Ascending aorta (tissue), 2 donors: ENCODE results near the gene HSPA12A. TPM values are rescaled to one million over a fixed set of nuclear protein-coding genes. Genes with fewer than 3 reads are reported as not detected.

Experiments
- DNase-seq, 2 donors: peaks; one replicate each; pipeline ENCODE4 v3.0.0-alpha.2; 2019; ENCODE audit warnings: low spot score in 2 of 2
- H3K27ac ChIP-seq, 2 donors: fragments of 200-600 bp; sonication (generic); one replicate each; pipeline ENCODE4 v1.5.1; 2016 to 2017; ENCODE audit warnings: mild to moderate bottlenecking in 1 of 2
- H3K27me3 ChIP-seq: fragments of 200-600 bp; sonication (generic); one replicate; pipeline ENCODE4 v1.5.1; 2017
- H3K36me3 ChIP-seq, 2 donors: fragments of 200-600 bp; sonication (generic); one replicate each; pipeline ENCODE4 v1.5.1; 2016
- H3K4me1 ChIP-seq, 2 donors: fragments of 200-600 bp; sonication (generic); one replicate each; pipeline ENCODE4 v1.5.1; 2016 to 2017; ENCODE audit warnings: mild to moderate bottlenecking in 1 of 2
- H3K4me3 ChIP-seq, 2 donors: fragments of 200-600 bp; sonication (generic); one replicate each; pipeline ENCODE4 v1.5.1; 2016 to 2017; ENCODE audit warnings: mild to moderate bottlenecking in 1 of 2
- H3K9me3 ChIP-seq, 2 donors: fragments of 200-600 bp; sonication (generic); one replicate each; pipeline ENCODE4 v1.5.1; 2016
- intact Hi-C: fragments of 100-400 bp; cut with DNase I; formaldehyde crosslinking; loops from one replicate; pipeline ENCODE4 v1.15.1; 2023
- total RNA-seq: library from RNA; depleted of rRNA; stranded (reverse); fragments of >200 nt; gene quantifications from one replicate; pipeline ENCODE4 v1.1.0, GENCODE V29; 2016
- TF ChIP-seq, protein P1 (sequence below), 3 experiments: fragments of 200-600 bp in 2 of 3; fragments of 450-650 bp in 1 of 3; sonication (generic) in 2 of 3; IDR thresholded peaks; one replicate each; pipeline ENCODE4 v1.5.1; 2016 to 2019; ENCODE audit warnings: antibody characterized with exemption in 3 of 3, mild to moderate bottlenecking in 1 of 3, moderate library complexity in 1 of 3

Gene HSPA12A
- total RNA-seq, 1 donor from 2014 or later: 5.5 TPM

GRCh38 chr10:116772909-116773705, 30.7 kb upstream of the HSPA12A start:
- Histone ChIP-seq H3K9me3 (no peaks in the 10 kb centered on the region), H3K27ac (no peak overlapping the region), H3K4me1 (no peaks in the 10 kb centered on the region), H3K27me3 (no peaks in the 10 kb centered on the region), H3K36me3 (no peaks in the 10 kb centered on the region), H3K4me3 (no peak overlapping the region)
- no peak for DNase-seq
- intact Hi-C loops: no loop called here
- TF ChIP-seq, protein P1, sequence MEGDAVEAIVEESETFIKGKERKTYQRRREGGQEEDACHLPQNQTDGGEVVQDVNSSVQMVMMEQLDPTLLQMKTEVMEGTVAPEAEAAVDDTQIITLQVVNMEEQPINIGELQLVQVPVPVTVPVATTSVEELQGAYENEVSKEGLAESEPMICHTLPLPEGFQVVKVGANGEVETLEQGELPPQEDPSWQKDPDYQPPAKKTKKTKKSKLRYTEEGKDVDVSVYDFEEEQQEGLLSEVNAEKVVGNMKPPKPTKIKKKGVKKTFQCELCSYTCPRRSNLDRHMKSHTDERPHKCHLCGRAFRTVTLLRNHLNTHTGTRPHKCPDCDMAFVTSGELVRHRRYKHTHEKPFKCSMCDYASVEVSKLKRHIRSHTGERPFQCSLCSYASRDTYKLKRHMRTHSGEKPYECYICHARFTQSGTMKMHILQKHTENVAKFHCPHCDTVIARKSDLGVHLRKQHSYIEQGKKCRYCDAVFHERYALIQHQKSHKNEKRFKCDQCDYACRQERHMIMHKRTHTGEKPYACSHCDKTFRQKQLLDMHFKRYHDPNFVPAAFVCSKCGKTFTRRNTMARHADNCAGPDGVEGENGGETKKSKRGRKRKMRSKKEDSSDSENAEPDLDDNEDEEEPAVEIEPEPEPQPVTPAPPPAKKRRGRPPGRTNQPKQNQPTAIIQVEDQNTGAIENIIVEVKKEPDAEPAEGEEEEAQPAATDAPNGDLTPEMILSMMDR (IDR thresholded peaks at IDR 0.05): no peak

- DNase-seq: no peak
- H3K36me3 ChIP-seq: no peaks in the 10 kb centered on the region
- H3K27me3 ChIP-seq: no peaks in the 10 kb centered on the region
- no peak overlapping the region for H3K27ac ChIP-seq
- no peak overlapping the region for H3K4me3 ChIP-seq
- TF ChIP-seq, protein P1 (IDR thresholded peaks at IDR 0.05): no peak
- H3K9me3 ChIP-seq: no peaks in the 10 kb centered on the region
- no peaks in the 10 kb centered on the region for H3K4me1 ChIP-seq
- intact Hi-C loops: no loop called here
Observed at GRCh38 chr10:116771959-116772585, 29.7 kb upstream of the HSPA12A start.

- intact Hi-C loops: no loop called here
- DNase-seq: peak in 1 of 2 donors; percentile 71
- no peaks in the 10 kb centered on the region for H3K4me1 ChIP-seq
- TF ChIP-seq, protein P1 (IDR thresholded peaks at IDR 0.05): no peak
- H3K9me3 ChIP-seq: no peaks in the 10 kb centered on the region
- no peak overlapping the region for H3K4me3 ChIP-seq
- H3K27ac ChIP-seq: peak overlapping the region in 1 of 2 donors; percentile 49
- no peaks in the 10 kb centered on the region for H3K27me3 ChIP-seq
- H3K36me3 ChIP-seq: no peaks in the 10 kb centered on the region
Observed at GRCh38 chr10:116771101-116771958, 29.0 kb upstream of the HSPA12A start.

DNA sequence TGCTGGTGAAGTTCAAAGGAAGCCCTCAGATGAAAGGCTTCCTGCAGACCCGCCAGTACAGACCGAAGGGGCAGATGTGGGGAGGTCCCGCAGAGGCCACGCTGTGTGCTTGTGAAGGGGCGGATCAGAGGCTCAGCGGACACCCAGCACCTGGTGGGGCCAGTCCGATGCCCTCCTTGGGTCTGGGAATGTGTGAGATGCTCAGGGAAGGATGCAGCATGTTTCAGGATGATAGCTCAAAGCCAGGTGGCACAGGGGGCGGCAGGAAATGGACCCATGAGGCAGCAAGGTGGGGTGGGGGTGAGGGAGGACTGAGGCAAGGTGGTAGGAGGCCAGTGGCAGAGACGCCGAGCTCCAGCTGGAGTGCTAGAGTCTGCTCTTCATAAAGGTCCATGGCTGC, 27.9 kb upstream of the HSPA12A start:
- TF ChIP-seq, protein P1 (IDR thresholded peaks at IDR 0.05): no peak
- no peak for DNase-seq
- Histone ChIP-seq H3K27ac (no peak overlapping the region), H3K4me1 (no peaks in the 10 kb centered on the region), H3K4me3 (no peak overlapping the region), H3K9me3 (no peaks in the 10 kb centered on the region), H3K27me3 (no peaks in the 10 kb centered on the region), H3K36me3 (no peaks in the 10 kb centered on the region)
- intact Hi-C loops: no loop called here

GRCh38 chr10:116769791-116770190, 27.4 kb upstream of the HSPA12A start:
- TF ChIP-seq, protein P1 (IDR thresholded peaks at IDR 0.05): no peak
- no peak for DNase-seq
- Histone ChIP-seq H3K36me3 (no peaks in the 10 kb centered on the region), H3K4me3 (no peak overlapping the region), H3K27me3 (no peaks in the 10 kb centered on the region), H3K4me1 (no peaks in the 10 kb centered on the region), H3K27ac (no peak overlapping the region), H3K9me3 (no peaks in the 10 kb centered on the region)
- intact Hi-C loops: loop anchor here (5.0 kb wide), 1 partner anchor 87 kb away; no protein-coding TSS in a partner anchor
